ENCODE results near the gene CEACAM16. TPM values are rescaled to one million over a fixed set of nuclear protein-coding genes. Genes with fewer than 3 reads are reported as not detected.
A peak's percentile ranks its signal among the peaks of the same experiment; 100 is the strongest.

The CEACAM16 gene
- total RNA-seq, 1 donor from 2014 or later, result not detected

GRCh38 chr19:44735011-44735410 is 36.1 kb downstream of the CEACAM16 start:
- H3K27me3 Mint-ChIP-seq, result peaks cover 27% of the 10 kb centered on the region
- TF ChIP-seq, protein P1, sequence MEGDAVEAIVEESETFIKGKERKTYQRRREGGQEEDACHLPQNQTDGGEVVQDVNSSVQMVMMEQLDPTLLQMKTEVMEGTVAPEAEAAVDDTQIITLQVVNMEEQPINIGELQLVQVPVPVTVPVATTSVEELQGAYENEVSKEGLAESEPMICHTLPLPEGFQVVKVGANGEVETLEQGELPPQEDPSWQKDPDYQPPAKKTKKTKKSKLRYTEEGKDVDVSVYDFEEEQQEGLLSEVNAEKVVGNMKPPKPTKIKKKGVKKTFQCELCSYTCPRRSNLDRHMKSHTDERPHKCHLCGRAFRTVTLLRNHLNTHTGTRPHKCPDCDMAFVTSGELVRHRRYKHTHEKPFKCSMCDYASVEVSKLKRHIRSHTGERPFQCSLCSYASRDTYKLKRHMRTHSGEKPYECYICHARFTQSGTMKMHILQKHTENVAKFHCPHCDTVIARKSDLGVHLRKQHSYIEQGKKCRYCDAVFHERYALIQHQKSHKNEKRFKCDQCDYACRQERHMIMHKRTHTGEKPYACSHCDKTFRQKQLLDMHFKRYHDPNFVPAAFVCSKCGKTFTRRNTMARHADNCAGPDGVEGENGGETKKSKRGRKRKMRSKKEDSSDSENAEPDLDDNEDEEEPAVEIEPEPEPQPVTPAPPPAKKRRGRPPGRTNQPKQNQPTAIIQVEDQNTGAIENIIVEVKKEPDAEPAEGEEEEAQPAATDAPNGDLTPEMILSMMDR (IDR thresholded peaks at IDR 0.05; ENCODE audit: unreplicated experiment), result no peak
- no peaks in the 10 kb centered on the region for H3K9me3 Mint-ChIP-seq (ENCODE audit: low read depth)
- H3K36me3 Mint-ChIP-seq (ENCODE audit: insufficient read depth), result no peaks in the 10 kb centered on the region
- H3K4me1 Mint-ChIP-seq (ENCODE audit: low read depth), result no peaks in the 10 kb centered on the region
- DNase-seq (ENCODE audit: low spot score, unreplicated experiment), result no peak
- no peak overlapping the region for H3K4me3 Mint-ChIP-seq (ENCODE audit: low read depth)
- H3K27ac Mint-ChIP-seq, result no peak overlapping the region

- no peaks in the 10 kb centered on the region for H3K4me1 Mint-ChIP-seq (ENCODE audit: low read depth)
- no peaks in the 10 kb centered on the region for H3K36me3 Mint-ChIP-seq (ENCODE audit: insufficient read depth)
- no peak overlapping the region for H3K4me3 Mint-ChIP-seq (ENCODE audit: low read depth)
- H3K27ac Mint-ChIP-seq, result no peak overlapping the region
- H3K27me3 Mint-ChIP-seq, result peaks cover 25% of the 10 kb centered on the region
- TF ChIP-seq, protein P1 (IDR thresholded peaks at IDR 0.05; ENCODE audit: unreplicated experiment), result no peak
- DNase-seq (ENCODE audit: low spot score, unreplicated experiment), result no peak
- no peaks in the 10 kb centered on the region for H3K9me3 Mint-ChIP-seq (ENCODE audit: low read depth)
These were observed 38.5 kb downstream of the CEACAM16 start for GRCh38 chr19:44737238-44738071.

GRCh38 chr19:44738136-44738535 is 39.2 kb downstream of the CEACAM16 start:
- no peaks in the 10 kb centered on the region for H3K36me3 Mint-ChIP-seq (ENCODE audit: insufficient read depth)
- no peaks in the 10 kb centered on the region for H3K4me1 Mint-ChIP-seq (ENCODE audit: low read depth)
- no peak overlapping the region for H3K27ac Mint-ChIP-seq
- no peak overlapping the region for H3K4me3 Mint-ChIP-seq (ENCODE audit: low read depth)
- no peaks in the 10 kb centered on the region for H3K9me3 Mint-ChIP-seq (ENCODE audit: low read depth)
- no peak for DNase-seq (ENCODE audit: low spot score, unreplicated experiment)
- peaks cover 25% of the 10 kb centered on the region for H3K27me3 Mint-ChIP-seq
- TF ChIP-seq, protein P1 (IDR thresholded peaks at IDR 0.05; ENCODE audit: unreplicated experiment), result no peak

GRCh38 chr19:44738603-44739558 is 39.9 kb downstream of the CEACAM16 start:
- no peak for DNase-seq (ENCODE audit: low spot score, unreplicated experiment)
- Mint-ChIP-seq H3K4me3 (ENCODE audit: low read depth) (no peak overlapping the region), H3K9me3 (ENCODE audit: low read depth) (no peaks in the 10 kb centered on the region), H3K27ac (no peak overlapping the region), H3K27me3 (peaks cover 25% of the 10 kb centered on the region), H3K4me1 (ENCODE audit: low read depth) (no peaks in the 10 kb centered on the region), H3K36me3 (ENCODE audit: insufficient read depth) (no peaks in the 10 kb centered on the region)
- TF ChIP-seq, protein P1 (IDR thresholded peaks at IDR 0.05; ENCODE audit: unreplicated experiment), result no peak

- Mint-ChIP-seq H3K27me3 (peaks cover 27% of the 10 kb centered on the region), H3K9me3 (ENCODE audit: low read depth) (no peaks in the 10 kb centered on the region), H3K36me3 (ENCODE audit: insufficient read depth) (no peaks in the 10 kb centered on the region), H3K27ac (peak overlapping the region; percentile 5), H3K4me1 (ENCODE audit: low read depth) (no peaks in the 10 kb centered on the region), H3K4me3 (ENCODE audit: low read depth) (no peak overlapping the region)
- no peak for DNase-seq (ENCODE audit: low spot score, unreplicated experiment)
- TF ChIP-seq, protein P1 (IDR thresholded peaks at IDR 0.05; ENCODE audit: unreplicated experiment), result peak; percentile 13
These were observed 41.4 kb downstream of the CEACAM16 start for GRCh38 chr19:44740351-44740824.
